Left ventricle myocardium inferior (tissue), 1 donor: ENCODE measurements around the gene KNCN. TPM values are rescaled to one million over a fixed set of nuclear protein-coding genes. Genes with fewer than 3 reads are reported as not detected.

ENCODE experiments used
- DNase-seq: peaks from one replicate; pipeline ENCODE4 v3.0.0-alpha.2; 2020
- H3K27ac ChIP-seq: fragments of 200-600 bp; replicated peaks from 2 replicates; pipeline ENCODE4 v1.8.0; 2021
- H3K27me3 ChIP-seq: fragments of 200-600 bp; 2 replicates; pipeline ENCODE4 v1.8.0; 2021; ENCODE audit warnings: low read depth
- H3K36me3 ChIP-seq: fragments of 200-600 bp; 2 replicates; pipeline ENCODE4 v1.8.0; 2021
- H3K4me1 ChIP-seq: fragments of 200-600 bp; 2 replicates; pipeline ENCODE4 v1.8.0; 2021
- H3K4me3 ChIP-seq: fragments of 200-600 bp; 2 replicates; pipeline ENCODE4 v1.8.0; 2021; ENCODE audit warnings: mild to moderate bottlenecking, moderate library complexity
- H3K9me3 ChIP-seq: fragments of 200-600 bp; replicated peaks from 2 replicates; pipeline ENCODE4 v1.8.0; 2021
- CTCF ChIP-seq: fragments of 200-600 bp; IDR thresholded peaks from 2 replicates; pipeline ENCODE4 v1.8.0; 2021; ENCODE audit warnings: antibody characterized with exemption, mild to moderate bottlenecking, borderline replicate concordance
- intact Hi-C: fragments of 100-400 bp; cut with micrococcal nuclease; formaldehyde crosslinking; loops from one replicate; pipeline ENCODE4 v1.11.0; 2022
- total RNA-seq: library from RNA; stranded (reverse); fragmentation: NEBNext Ultra II Directional; extraction: Animal tissue kit (Norgen Biotek cat#: 25700); gene quantifications from one replicate; pipeline ENCODE4 v1.2.1, GENCODE V29; 2021
- donor health status: DM: no; HTN: yes; CAD: no; lungs with severe emphysema.

The KNCN gene
- total RNA-seq, 1 donor from 2014 or later: not detected

- no peak for DNase-seq
- TF ChIP-seq CTCF: no peak
- Histone ChIP-seq H3K4me3 (no peak overlapping the region), H3K4me1 (no peaks in the 10 kb centered on the region), H3K9me3 (no peaks in the 10 kb centered on the region), H3K36me3 (peaks cover 92% of the 10 kb centered on the region), H3K27me3 (no peaks in the 10 kb centered on the region), H3K27ac (no peak overlapping the region)
- intact Hi-C loops: no loop called here
Observed at GRCh38 chr1:46583494-46583893, 32.0 kb upstream of the KNCN start.

- TF ChIP-seq CTCF: no peak
- intact Hi-C loops: no loop called here
- Histone ChIP-seq H3K27me3 (no peaks in the 10 kb centered on the region), H3K4me3 (no peak overlapping the region), H3K4me1 (no peaks in the 10 kb centered on the region), H3K27ac (no peak overlapping the region), H3K9me3 (no peaks in the 10 kb centered on the region), H3K36me3 (peaks cover 97% of the 10 kb centered on the region)
- DNase-seq: peak; percentile 45
Observed at GRCh38 chr1:46582972-46583371, 31.5 kb upstream of the KNCN start.

GRCh38 chr1:46581681-46582455 lies 30.4 kb upstream of the KNCN start:
- no peak for DNase-seq
- H3K27ac ChIP-seq: peak overlapping the region; percentile 12
- no peaks in the 10 kb centered on the region for H3K9me3 ChIP-seq
- intact Hi-C loops: no loop called here
- H3K4me1 ChIP-seq: no peaks in the 10 kb centered on the region
- TF ChIP-seq CTCF: no peak
- no peaks in the 10 kb centered on the region for H3K27me3 ChIP-seq
- peaks cover 97% of the 10 kb centered on the region for H3K36me3 ChIP-seq
- no peak overlapping the region for H3K4me3 ChIP-seq

GRCh38 chr1:46580140-46580903 lies 28.9 kb upstream of the KNCN start:
- Histone ChIP-seq H3K36me3 (peaks cover 97% of the 10 kb centered on the region), H3K4me3 (no peak overlapping the region), H3K27ac (no peak overlapping the region), H3K27me3 (no peaks in the 10 kb centered on the region), H3K4me1 (no peaks in the 10 kb centered on the region), H3K9me3 (no peaks in the 10 kb centered on the region)
- no peak for TF ChIP-seq CTCF
- intact Hi-C loops: no loop called here
- no peak for DNase-seq

GRCh38 chr1:46577671-46578070 lies 26.2 kb upstream of the KNCN start:
- Histone ChIP-seq H3K36me3 (peaks cover 81% of the 10 kb centered on the region), H3K9me3 (no peaks in the 10 kb centered on the region), H3K4me3 (no peak overlapping the region), H3K27me3 (no peaks in the 10 kb centered on the region), H3K4me1 (peaks cover 14% of the 10 kb centered on the region), H3K27ac (no peak overlapping the region)
- no peak for TF ChIP-seq CTCF
- DNase-seq: no peak
- intact Hi-C loops: no loop called here
